Breast epithelium (tissue), 3 donors: ENCODE measurements around the gene UPF3A.
"Not testable (repeated sequence)": the region's sequence is repeated elsewhere in the genome, so short reads cannot be mapped to it uniquely, and the experiment has no call there.

ENCODE experiments used
- CTCF ChIP-seq, 3 donors: fragments of 450-650 bp; IDR thresholded peaks; one replicate each; pipeline ENCODE4 v1.5.1; 2016 to 2017; ENCODE audit warnings: antibody characterized with exemption in 3 of 3, mild to moderate bottlenecking in 3 of 3, moderate library complexity in 3 of 3
- POLR2AphosphoS5 ChIP-seq, 3 donors: sonication (generic); formaldehyde crosslinking; IDR thresholded peaks; one replicate each; pipeline ENCODE4 v1.6.1; 2017; ENCODE audit warnings: antibody characterized with exemption in 3 of 3

DNA sequence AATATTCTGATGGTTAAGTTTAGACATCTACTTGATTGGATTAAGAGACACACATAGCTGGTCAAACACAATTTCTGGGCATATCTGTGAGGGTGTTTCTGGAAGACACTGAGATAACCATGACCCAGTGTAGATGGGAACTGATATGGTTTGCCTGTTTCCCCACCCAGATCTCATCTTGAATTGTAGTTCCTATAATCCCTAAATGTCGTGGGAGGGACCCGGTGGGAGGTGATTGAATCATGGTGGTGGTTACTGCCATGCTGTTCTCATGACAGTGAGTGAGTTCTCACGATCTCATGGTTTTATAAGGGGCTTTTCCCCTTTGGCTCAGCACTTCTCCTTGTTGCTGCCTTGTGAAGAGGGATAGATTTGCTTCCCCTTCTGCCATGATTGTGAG is 65.9 kb downstream of the UPF3A start:
- not testable (repeated sequence) for TF ChIP-seq POLR2AphosphoS5, CTCF (IDR thresholded peaks at IDR 0.05)
